Transverse colon (tissue), 4 donors: ENCODE data around the gene CYFIP1.

Experiments used
- EP300 ChIP-seq: sonication (generic); formaldehyde crosslinking; IDR thresholded peaks from one replicate; pipeline ENCODE4 v1.6.1; 2017; ENCODE audit warnings: antibody characterized with exemption, low read depth
- POLR2A ChIP-seq: fragments of 450-650 bp; IDR thresholded peaks from one replicate; pipeline ENCODE4 v1.6.1; 2016; ENCODE audit warnings: antibody characterized with exemption, mild to moderate bottlenecking, moderate library complexity
- POLR2AphosphoS5 ChIP-seq, 3 donors: sonication (generic); formaldehyde crosslinking; IDR thresholded peaks; one replicate each; pipeline ENCODE4 v1.6.1; 2016; ENCODE audit warnings: antibody characterized with exemption in 3 of 3
- TF ChIP-seq, protein P1 (sequence below), 5 experiments: fragments of 200-600 bp in 3 of 5; fragments of 450-650 bp in 2 of 5; sonication (generic) in 3 of 5; IDR thresholded peaks; 1 replicate in 2 of 5; 2 replicates in 3 of 5; pipeline ENCODE4 v1.5.1; 2016 to 2017; ENCODE audit warnings: antibody characterized with exemption in 5 of 5, inconsistent platforms in 3 of 5, mild to moderate bottlenecking in 2 of 5, moderate library complexity in 1 of 5

DNA sequence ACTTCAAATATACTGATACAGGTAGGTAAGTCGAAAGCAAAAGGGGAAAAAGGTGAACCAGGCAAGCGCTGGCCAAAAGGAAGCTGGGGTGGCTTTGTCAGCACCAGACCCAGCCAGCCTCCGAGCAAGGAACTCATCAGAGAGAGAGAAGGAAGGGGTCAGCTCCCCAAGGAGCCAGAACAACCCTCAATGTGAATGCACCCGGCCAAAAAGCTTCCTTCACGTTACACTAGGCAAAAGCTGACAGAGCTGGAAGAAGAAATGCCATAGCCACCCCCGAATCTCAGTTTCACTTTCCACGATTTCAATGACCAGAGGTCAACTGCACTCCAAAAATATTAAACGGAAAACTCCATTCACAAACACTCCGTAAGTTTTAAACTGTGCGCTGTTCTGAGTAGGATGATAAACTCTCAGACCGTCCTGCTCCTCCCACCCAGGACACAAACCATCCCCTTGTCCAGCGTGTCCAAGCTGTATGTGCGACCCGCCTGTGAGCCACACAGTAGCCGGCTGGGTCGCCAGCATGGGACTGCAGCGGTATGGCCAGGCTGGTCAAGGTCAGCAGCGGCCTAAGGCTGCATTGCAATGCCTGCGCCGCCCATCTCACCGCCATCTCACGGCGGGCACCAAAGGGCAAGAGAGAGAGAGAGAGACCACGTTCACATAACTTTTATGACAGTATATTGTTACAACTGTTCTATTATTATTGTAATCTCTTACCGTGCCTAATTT is 29.7 kb downstream of the CYFIP1 start:
- TF ChIP-seq, protein P1, sequence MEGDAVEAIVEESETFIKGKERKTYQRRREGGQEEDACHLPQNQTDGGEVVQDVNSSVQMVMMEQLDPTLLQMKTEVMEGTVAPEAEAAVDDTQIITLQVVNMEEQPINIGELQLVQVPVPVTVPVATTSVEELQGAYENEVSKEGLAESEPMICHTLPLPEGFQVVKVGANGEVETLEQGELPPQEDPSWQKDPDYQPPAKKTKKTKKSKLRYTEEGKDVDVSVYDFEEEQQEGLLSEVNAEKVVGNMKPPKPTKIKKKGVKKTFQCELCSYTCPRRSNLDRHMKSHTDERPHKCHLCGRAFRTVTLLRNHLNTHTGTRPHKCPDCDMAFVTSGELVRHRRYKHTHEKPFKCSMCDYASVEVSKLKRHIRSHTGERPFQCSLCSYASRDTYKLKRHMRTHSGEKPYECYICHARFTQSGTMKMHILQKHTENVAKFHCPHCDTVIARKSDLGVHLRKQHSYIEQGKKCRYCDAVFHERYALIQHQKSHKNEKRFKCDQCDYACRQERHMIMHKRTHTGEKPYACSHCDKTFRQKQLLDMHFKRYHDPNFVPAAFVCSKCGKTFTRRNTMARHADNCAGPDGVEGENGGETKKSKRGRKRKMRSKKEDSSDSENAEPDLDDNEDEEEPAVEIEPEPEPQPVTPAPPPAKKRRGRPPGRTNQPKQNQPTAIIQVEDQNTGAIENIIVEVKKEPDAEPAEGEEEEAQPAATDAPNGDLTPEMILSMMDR (IDR thresholded peaks at IDR 0.05): no peak
- no peak for TF ChIP-seq POLR2A
- no peak for TF ChIP-seq EP300
- TF ChIP-seq POLR2AphosphoS5 (IDR thresholded peaks at IDR 0.05): no peak
